Activated CD4-positive, alpha-beta T cell treated with anti-CD3 and anti-CD28 coated beads for 1 hour (primary cell): ENCODE data around the gene BMP2K.
"Not testable (repeated sequence)": the region's sequence is repeated elsewhere in the genome, so short reads cannot be mapped to it uniquely, and the experiment has no call there.

Experiments used
- DNase-seq: peaks from one replicate; pipeline ENCODE4 v3.0.0-alpha.2; 2020

The BMP2K gene

GRCh38 chr4:78864405-78865024, 88.4 kb downstream of the BMP2K start:
- no peak for DNase-seq

GRCh38 chr4:78865451-78865850, 89.3 kb downstream of the BMP2K start:
- no peak for DNase-seq

- DNase-seq, result not testable (repeated sequence)
Observed at GRCh38 chr4:78868712-78869111, 92.6 kb downstream of the BMP2K start.

GRCh38 chr4:78870056-78870455, 93.9 kb downstream of the BMP2K start:
- no peak for DNase-seq

GRCh38 chr4:78876568-78877320, 100.6 kb downstream of the BMP2K start:
- DNase-seq, result no peak

GRCh38 chr4:78878031-78878430, 101.9 kb downstream of the BMP2K start:
- DNase-seq, result no peak

- no peak for DNase-seq
Observed at GRCh38 chr4:78880874-78881492, 104.8 kb downstream of the BMP2K start.

GRCh38 chr4:78885598-78885997, 109.4 kb downstream of the BMP2K start:
- DNase-seq, result no peak

GRCh38 chr4:78889955-78890354, 113.8 kb downstream of the BMP2K start:
- DNase-seq, result no peak

GRCh38 chr4:78899302-78899701, 123.2 kb downstream of the BMP2K start:
- no peak for DNase-seq

- DNase-seq, result no peak
Observed at GRCh38 chr4:78901882-78902281, 125.7 kb downstream of the BMP2K start.

GRCh38 chr4:78902298-78902697, 126.1 kb downstream of the BMP2K start:
- no peak for DNase-seq

- DNase-seq, result no peak
Observed at GRCh38 chr4:78904143-78904542, 128.0 kb downstream of the BMP2K start.

GRCh38 chr4:78907638-78908037, 131.5 kb downstream of the BMP2K start:
- no peak for DNase-seq

GRCh38 chr4:78908974-78909373, 132.8 kb downstream of the BMP2K start:
- DNase-seq, result not testable (repeated sequence)

GRCh38 chr4:78910612-78911011, 134.5 kb downstream of the BMP2K start:
- DNase-seq, result no peak

GRCh38 chr4:78922207-78922606, 146.1 kb downstream of the BMP2K start:
- DNase-seq, result no peak

- DNase-seq, result no peak
Observed at GRCh38 chr4:78923464-78924312, 147.5 kb downstream of the BMP2K start.

- no peak for DNase-seq
Observed at GRCh38 chr4:78926826-78927225, 150.7 kb downstream of the BMP2K start.

- no peak for DNase-seq
Observed at GRCh38 chr4:78928835-78929234, 152.7 kb downstream of the BMP2K start.

GRCh38 chr4:78930016-78930629, 154.0 kb downstream of the BMP2K start:
- no peak for DNase-seq

GRCh38 chr4:78936989-78937388, 160.8 kb downstream of the BMP2K start:
- DNase-seq, result no peak

- DNase-seq, result no peak
Observed at GRCh38 chr4:78937837-78938236, 161.7 kb downstream of the BMP2K start.
